ENCODE data around the gene ENC1. TPM values are rescaled to one million over a fixed set of nuclear protein-coding genes. Genes with fewer than 3 reads are reported as not detected.

Gene ENC1
- total and polyA plus RNA-seq, 2 of the 8 experiments (the other 6 are each of a cell fraction or from before 2014, with no cell fraction given) = 5.5 to 13.2 TPM

DNA sequence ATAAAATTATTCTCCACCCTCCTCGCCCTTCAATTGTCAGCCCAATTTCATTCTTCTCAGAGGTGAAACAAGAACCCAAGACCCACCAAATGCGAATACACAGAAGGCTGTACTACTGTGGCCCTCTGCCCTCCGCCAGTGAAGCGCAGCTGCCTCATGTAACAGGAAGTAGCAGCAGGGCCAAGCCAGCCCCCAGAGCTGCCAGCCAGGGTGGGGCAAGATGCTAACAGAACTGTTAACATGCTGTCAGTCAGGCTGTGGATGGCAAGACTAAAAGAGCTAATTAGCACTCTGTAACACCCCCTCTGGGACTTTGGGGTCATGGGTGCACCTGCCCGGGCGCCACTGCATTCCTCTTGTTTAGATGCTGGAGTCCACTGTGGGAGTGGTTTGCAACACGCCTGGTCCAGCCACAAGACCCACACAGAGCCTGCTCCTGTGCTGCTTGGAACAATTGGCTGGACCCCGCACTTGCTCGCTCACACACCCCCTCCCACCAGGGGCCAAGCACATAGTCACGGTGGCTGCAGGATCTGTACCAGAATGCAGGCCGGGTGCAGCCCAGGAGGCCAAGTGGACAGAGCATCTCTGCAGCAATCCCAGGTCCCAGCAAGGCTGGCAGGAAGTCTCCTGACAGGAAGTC, 30.0 kb upstream of the ENC1 start (continued):
- TF ChIP-seq HDAC2 (IDR thresholded peaks at IDR 0.05; ENCODE audit: borderline replicate concordance in 1 of 2, low read depth in 2 of 2, low read length in 2 of 2) (no peak), CHD1 (IDR thresholded peaks at IDR 0.05; ENCODE audit: low read depth, low read length) (no peak), BRCA1 (IDR thresholded peaks at IDR 0.05; ENCODE audit: low read depth, low read length) (no peak), POLR2AphosphoS5 (IDR thresholded peaks at IDR 0.05; ENCODE audit: low read depth, low read length) (no peak), BCL11A (IDR thresholded peaks at IDR 0.05; ENCODE audit: low read depth in 2 of 2, low read length in 2 of 2) (no peak), GABPA (IDR thresholded peaks at IDR 0.05; ENCODE audit: borderline replicate concordance, insufficient read depth, low read length) (no peak), TAF7 (optimal IDR thresholded peaks at IDR 0.05; ENCODE audit: borderline replicate concordance, low read depth, low read length) (no peak), KDM5A (IDR thresholded peaks at IDR 0.05; ENCODE audit: low read length) (no peak), SP1 (IDR thresholded peaks at IDR 0.05; ENCODE audit: low read depth, low read length) (no peak)
- TF ChIP-seq, protein P1, sequence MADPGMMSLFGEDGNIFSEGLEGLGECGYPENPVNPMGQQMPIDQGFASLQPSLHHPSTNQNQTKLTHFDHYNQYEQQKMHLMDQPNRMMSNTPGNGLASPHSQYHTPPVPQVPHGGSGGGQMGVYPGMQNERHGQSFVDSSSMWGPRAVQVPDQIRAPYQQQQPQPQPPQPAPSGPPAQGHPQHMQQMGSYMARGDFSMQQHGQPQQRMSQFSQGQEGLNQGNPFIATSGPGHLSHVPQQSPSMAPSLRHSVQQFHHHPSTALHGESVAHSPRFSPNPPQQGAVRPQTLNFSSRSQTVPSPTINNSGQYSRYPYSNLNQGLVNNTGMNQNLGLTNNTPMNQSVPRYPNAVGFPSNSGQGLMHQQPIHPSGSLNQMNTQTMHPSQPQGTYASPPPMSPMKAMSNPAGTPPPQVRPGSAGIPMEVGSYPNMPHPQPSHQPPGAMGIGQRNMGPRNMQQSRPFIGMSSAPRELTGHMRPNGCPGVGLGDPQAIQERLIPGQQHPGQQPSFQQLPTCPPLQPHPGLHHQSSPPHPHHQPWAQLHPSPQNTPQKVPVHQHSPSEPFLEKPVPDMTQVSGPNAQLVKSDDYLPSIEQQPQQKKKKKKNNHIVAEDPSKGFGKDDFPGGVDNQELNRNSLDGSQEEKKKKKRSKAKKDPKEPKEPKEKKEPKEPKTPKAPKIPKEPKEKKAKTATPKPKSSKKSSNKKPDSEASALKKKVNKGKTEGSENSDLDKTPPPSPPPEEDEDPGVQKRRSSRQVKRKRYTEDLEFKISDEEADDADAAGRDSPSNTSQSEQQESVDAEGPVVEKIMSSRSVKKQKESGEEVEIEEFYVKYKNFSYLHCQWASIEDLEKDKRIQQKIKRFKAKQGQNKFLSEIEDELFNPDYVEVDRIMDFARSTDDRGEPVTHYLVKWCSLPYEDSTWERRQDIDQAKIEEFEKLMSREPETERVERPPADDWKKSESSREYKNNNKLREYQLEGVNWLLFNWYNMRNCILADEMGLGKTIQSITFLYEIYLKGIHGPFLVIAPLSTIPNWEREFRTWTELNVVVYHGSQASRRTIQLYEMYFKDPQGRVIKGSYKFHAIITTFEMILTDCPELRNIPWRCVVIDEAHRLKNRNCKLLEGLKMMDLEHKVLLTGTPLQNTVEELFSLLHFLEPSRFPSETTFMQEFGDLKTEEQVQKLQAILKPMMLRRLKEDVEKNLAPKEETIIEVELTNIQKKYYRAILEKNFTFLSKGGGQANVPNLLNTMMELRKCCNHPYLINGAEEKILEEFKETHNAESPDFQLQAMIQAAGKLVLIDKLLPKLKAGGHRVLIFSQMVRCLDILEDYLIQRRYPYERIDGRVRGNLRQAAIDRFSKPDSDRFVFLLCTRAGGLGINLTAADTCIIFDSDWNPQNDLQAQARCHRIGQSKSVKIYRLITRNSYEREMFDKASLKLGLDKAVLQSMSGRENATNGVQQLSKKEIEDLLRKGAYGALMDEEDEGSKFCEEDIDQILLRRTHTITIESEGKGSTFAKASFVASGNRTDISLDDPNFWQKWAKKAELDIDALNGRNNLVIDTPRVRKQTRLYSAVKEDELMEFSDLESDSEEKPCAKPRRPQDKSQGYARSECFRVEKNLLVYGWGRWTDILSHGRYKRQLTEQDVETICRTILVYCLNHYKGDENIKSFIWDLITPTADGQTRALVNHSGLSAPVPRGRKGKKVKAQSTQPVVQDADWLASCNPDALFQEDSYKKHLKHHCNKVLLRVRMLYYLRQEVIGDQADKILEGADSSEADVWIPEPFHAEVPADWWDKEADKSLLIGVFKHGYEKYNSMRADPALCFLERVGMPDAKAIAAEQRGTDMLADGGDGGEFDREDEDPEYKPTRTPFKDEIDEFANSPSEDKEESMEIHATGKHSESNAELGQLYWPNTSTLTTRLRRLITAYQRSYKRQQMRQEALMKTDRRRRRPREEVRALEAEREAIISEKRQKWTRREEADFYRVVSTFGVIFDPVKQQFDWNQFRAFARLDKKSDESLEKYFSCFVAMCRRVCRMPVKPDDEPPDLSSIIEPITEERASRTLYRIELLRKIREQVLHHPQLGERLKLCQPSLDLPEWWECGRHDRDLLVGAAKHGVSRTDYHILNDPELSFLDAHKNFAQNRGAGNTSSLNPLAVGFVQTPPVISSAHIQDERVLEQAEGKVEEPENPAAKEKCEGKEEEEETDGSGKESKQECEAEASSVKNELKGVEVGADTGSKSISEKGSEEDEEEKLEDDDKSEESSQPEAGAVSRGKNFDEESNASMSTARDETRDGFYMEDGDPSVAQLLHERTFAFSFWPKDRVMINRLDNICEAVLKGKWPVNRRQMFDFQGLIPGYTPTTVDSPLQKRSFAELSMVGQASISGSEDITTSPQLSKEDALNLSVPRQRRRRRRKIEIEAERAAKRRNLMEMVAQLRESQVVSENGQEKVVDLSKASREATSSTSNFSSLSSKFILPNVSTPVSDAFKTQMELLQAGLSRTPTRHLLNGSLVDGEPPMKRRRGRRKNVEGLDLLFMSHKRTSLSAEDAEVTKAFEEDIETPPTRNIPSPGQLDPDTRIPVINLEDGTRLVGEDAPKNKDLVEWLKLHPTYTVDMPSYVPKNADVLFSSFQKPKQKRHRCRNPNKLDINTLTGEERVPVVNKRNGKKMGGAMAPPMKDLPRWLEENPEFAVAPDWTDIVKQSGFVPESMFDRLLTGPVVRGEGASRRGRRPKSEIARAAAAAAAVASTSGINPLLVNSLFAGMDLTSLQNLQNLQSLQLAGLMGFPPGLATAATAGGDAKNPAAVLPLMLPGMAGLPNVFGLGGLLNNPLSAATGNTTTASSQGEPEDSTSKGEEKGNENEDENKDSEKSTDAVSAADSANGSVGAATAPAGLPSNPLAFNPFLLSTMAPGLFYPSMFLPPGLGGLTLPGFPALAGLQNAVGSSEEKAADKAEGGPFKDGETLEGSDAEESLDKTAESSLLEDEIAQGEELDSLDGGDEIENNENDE (IDR thresholded peaks at IDR 0.05; ENCODE audit: insufficient replicate concordance, low read length) = no peak
